Fibroblast of lung (primary cell): ENCODE data around the gene NFASC. TPM values are rescaled to one million over a fixed set of nuclear protein-coding genes. Genes with fewer than 3 reads are reported as not detected.

Experiments
- DNase-seq, 2 donors: peaks; one replicate each; pipeline versions ENCODE4 v3.0.0 to v3.0.0-alpha.2; 2010; ENCODE audit warnings: low read depth in 2 of 2
- H2AFZ ChIP-seq: 2 replicates; pipeline ENCODE4 v1.5.1; 2012; ENCODE audit warnings: low read length, control low read depth, inconsistent platforms
- H3K27ac ChIP-seq: 2 replicates; pipeline ENCODE4 v1.5.1; 2011; ENCODE audit warnings: low read length, control low read depth; ENCODE audit not compliant: insufficient read depth
- H3K27me3 ChIP-seq: 2 replicates; pipeline ENCODE4 v1.5.1; 2011; ENCODE audit warnings: mild to moderate bottlenecking, low read length; ENCODE audit not compliant: control insufficient read depth, insufficient read depth
- H3K36me3 ChIP-seq: 2 replicates; pipeline ENCODE4 v1.5.1; 2011; ENCODE audit warnings: low read length; ENCODE audit not compliant: control insufficient read depth, insufficient read depth
- H3K4me1 ChIP-seq: 2 replicates; pipeline ENCODE4 v1.5.1; 2011; ENCODE audit warnings: low read length; ENCODE audit not compliant: control insufficient read depth, insufficient read depth; ENCODE audit errors: extremely low read depth
- H3K4me2 ChIP-seq: 2 replicates; pipeline ENCODE4 v1.5.1; 2011; ENCODE audit warnings: low read length, control low read depth; ENCODE audit not compliant: insufficient read depth; ENCODE audit errors: extremely low read depth
- H3K4me3 ChIP-seq, 4 experiments: fragments of 200-600 bp in 1 of 4; sonication (generic) in 1 of 4; replicated peaks in 1 of 4; 2 replicates each; pipeline ENCODE4 v1.5.1; 2011 to 2016; ENCODE audit warnings: low read length in 4 of 4, low read depth in 3 of 4, mild to moderate bottlenecking in 3 of 4, control low read depth in 2 of 4, inconsistent platforms in 1 of 4, mixed read lengths in 1 of 4; ENCODE audit not compliant: insufficient read depth in 1 of 4; ENCODE audit errors: control extremely low read depth in 1 of 4
- H3K79me2 ChIP-seq: 2 replicates; pipeline ENCODE4 v1.5.1; 2012; ENCODE audit warnings: mild to moderate bottlenecking, low read length, inconsistent platforms; ENCODE audit not compliant: control insufficient read depth, insufficient read depth
- H3K9ac ChIP-seq: 2 replicates; pipeline ENCODE4 v1.5.1; 2011; ENCODE audit warnings: mild to moderate bottlenecking, low read length, control low read depth; ENCODE audit not compliant: insufficient read depth
- H3K9me3 ChIP-seq: 2 replicates; pipeline ENCODE4 v1.5.1; 2012; ENCODE audit warnings: low read depth, low read length; ENCODE audit not compliant: control insufficient read depth, insufficient read depth
- H4K20me1 ChIP-seq: 2 replicates; pipeline ENCODE4 v1.5.1; 2011; ENCODE audit warnings: low read length; ENCODE audit not compliant: control insufficient read depth, insufficient read depth; ENCODE audit errors: extremely low read depth
- EZH2 ChIP-seq: IDR thresholded peaks from 2 replicates; pipeline ENCODE4 v1.5.1; 2012; ENCODE audit warnings: low read length, control low read depth, mild to moderate bottlenecking; ENCODE audit errors: missing control alignments
- polyA plus RNA-seq, 2 donors: library from polyadenylated mRNA; depleted of rRNA in 1 of 2; stranded (reverse) in 1 of 2; unstranded in 1 of 2; fragments of >200 nt; gene quantifications; 2 replicates each; pipeline ENCODE4 v1.2.1, GENCODE V29; 2011 to 2012; ENCODE audit warnings: missing spikeins in 1 of 2
- total RNA-seq: library from RNA; depleted of rRNA; stranded (reverse); fragments of >200 nt; gene quantifications from 2 replicates; pipeline ENCODE4 v1.2.1, GENCODE V29; 2014
- TF ChIP-seq, protein P1 (sequence below), 2 donors: IDR thresholded peaks in 1 of 2; conservative IDR thresholded peaks in 1 of 2; 1 replicate in 1 of 2; 2 replicates in 1 of 2; pipeline ENCODE4 v1.5.1; 2011 to 2012; ENCODE audit warnings: low read length in 2 of 2, control low read depth in 1 of 2, inconsistent platforms in 1 of 2, low read depth in 1 of 2, mild to moderate bottlenecking in 1 of 2

The NFASC gene
- total and polyA plus RNA-seq, 2 donors (not counting 1 experiment from before 2014, with no cell fraction given): 13.4 to 16.5 TPM

DNA sequence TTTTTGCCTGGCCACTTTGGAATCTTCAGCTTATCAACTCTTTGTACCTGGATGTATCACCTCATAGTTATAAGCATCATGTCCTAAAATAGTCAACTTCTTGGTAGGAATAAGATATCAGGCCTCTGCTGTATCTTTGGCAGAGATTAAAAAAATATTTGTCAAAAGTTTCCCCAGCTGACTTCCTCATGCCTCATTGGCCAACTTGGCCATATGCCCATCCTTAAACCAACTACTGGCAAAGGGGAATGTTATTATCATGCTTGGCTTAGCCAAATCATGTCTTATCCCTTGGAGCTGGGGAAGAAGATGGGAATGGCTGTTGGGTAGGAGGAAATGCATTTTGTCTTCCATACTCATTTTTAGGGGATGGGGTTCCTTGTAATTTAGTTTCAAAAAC is 23.4 kb downstream of the NFASC start:
- no peaks in the 10 kb centered on the region for H4K20me1 ChIP-seq
- peak in 1 of 2 donors; percentile 60 for DNase-seq
- H3K27me3 ChIP-seq: no peaks in the 10 kb centered on the region
- H3K4me1 ChIP-seq: no peaks in the 10 kb centered on the region
- H2AFZ ChIP-seq: no peak overlapping the region
- H3K4me3 ChIP-seq: no peak overlapping the region
- H3K9ac ChIP-seq: no peak overlapping the region
- H3K4me2 ChIP-seq: no peak overlapping the region
- no peak for TF ChIP-seq EZH2
- TF ChIP-seq, protein P1, sequence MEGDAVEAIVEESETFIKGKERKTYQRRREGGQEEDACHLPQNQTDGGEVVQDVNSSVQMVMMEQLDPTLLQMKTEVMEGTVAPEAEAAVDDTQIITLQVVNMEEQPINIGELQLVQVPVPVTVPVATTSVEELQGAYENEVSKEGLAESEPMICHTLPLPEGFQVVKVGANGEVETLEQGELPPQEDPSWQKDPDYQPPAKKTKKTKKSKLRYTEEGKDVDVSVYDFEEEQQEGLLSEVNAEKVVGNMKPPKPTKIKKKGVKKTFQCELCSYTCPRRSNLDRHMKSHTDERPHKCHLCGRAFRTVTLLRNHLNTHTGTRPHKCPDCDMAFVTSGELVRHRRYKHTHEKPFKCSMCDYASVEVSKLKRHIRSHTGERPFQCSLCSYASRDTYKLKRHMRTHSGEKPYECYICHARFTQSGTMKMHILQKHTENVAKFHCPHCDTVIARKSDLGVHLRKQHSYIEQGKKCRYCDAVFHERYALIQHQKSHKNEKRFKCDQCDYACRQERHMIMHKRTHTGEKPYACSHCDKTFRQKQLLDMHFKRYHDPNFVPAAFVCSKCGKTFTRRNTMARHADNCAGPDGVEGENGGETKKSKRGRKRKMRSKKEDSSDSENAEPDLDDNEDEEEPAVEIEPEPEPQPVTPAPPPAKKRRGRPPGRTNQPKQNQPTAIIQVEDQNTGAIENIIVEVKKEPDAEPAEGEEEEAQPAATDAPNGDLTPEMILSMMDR (conservative IDR thresholded peaks at IDR 0.05 in 1 of 2, IDR thresholded peaks at IDR 0.05 in 1 of 2; ENCODE audit: low read depth in 1 of 2, low read length in 2 of 2): no peak
- H3K9me3 ChIP-seq: no peaks in the 10 kb centered on the region
- H3K79me2 ChIP-seq: no peaks in the 10 kb centered on the region
- no peak overlapping the region for H3K27ac ChIP-seq
- no peaks in the 10 kb centered on the region for H3K36me3 ChIP-seq

DNA sequence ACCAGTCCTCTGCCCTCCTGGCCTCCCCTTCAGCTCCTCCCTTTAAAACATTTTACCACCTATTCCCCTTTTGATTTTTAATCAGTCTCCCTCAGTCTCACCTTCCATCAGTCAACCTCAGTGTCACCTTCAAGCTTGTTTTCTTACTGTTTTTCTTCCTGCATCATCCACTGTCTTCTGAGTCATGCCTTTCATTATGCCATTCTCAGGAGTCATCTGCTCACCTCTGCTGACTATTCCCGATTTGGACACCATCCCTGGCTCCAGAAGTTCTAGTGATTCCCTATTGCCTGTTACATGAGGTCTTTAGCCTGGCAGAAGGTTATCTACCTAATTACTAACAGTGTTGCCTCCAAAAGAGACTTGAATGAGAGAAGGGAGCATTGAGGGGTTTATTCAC is 23.9 kb downstream of the NFASC start:
- peak in 1 of 2 donors; percentile 40 for DNase-seq
- TF ChIP-seq, protein P1 (conservative IDR thresholded peaks at IDR 0.05 in 1 of 2, IDR thresholded peaks at IDR 0.05 in 1 of 2; ENCODE audit: low read depth in 1 of 2, low read length in 2 of 2): no peak
- no peak for TF ChIP-seq EZH2
- no peaks in the 10 kb centered on the region for H3K79me2 ChIP-seq
- no peaks in the 10 kb centered on the region for H3K4me1 ChIP-seq
- no peaks in the 10 kb centered on the region for H3K9me3 ChIP-seq
- no peak overlapping the region for H3K4me2 ChIP-seq
- H3K4me3 ChIP-seq: no peak overlapping the region
- no peaks in the 10 kb centered on the region for H3K27me3 ChIP-seq
- H3K27ac ChIP-seq: no peak overlapping the region
- H3K36me3 ChIP-seq: no peaks in the 10 kb centered on the region
- H4K20me1 ChIP-seq: no peaks in the 10 kb centered on the region
- H3K9ac ChIP-seq: no peak overlapping the region
- no peak overlapping the region for H2AFZ ChIP-seq

DNA sequence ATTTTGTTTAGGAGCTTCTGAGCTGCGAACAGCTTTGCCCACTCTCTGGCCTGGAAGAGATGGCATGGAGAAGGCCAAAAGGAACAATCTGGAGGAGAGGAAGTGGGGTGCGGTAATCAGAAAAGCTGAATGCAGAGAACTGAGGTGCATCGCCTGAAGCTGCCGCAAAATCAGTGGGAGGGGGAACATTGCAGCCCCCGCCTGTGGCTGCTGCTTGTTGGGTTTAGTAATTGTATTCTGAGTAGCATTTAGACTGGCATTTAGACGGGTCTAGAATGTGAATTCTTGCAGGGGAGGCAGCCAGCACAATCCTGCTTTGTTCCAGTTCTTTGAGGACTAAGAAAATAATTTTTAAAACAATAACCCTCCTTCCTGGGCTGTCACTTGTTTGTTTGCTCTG is 25.4 kb downstream of the NFASC start:
- H3K9me3 ChIP-seq: no peaks in the 10 kb centered on the region
- H3K9ac ChIP-seq: no peak overlapping the region
- H3K4me1 ChIP-seq: no peaks in the 10 kb centered on the region
- H4K20me1 ChIP-seq: no peaks in the 10 kb centered on the region
- no peaks in the 10 kb centered on the region for H3K79me2 ChIP-seq
- H3K4me2 ChIP-seq: no peak overlapping the region
- no peak overlapping the region for H3K27ac ChIP-seq
- H3K4me3 ChIP-seq: no peak overlapping the region
- TF ChIP-seq, protein P1 (conservative IDR thresholded peaks at IDR 0.05 in 1 of 2, IDR thresholded peaks at IDR 0.05 in 1 of 2; ENCODE audit: low read depth in 1 of 2, low read length in 2 of 2): no peak
- TF ChIP-seq EZH2: no peak
- no peak for DNase-seq
- no peaks in the 10 kb centered on the region for H3K27me3 ChIP-seq
- no peaks in the 10 kb centered on the region for H3K36me3 ChIP-seq
- H2AFZ ChIP-seq: no peak overlapping the region
